T-helper 17 cell (primary cell): ENCODE data around the gene CD2BP2. TPM values are rescaled to one million over a fixed set of nuclear protein-coding genes. Genes with fewer than 3 reads are reported as not detected.
A peak's percentile ranks its signal among the peaks of the same experiment; 100 is the strongest.

ENCODE experiments used
- ATAC-seq: fragments of 150-1000 bp; cut with Tn5 transposase; 2 replicates; pipeline ENCODE4 v1.10.0; 2021; ENCODE audit warnings: mild to moderate bottlenecking, moderate library complexity
- DNase-seq, 3 donors: peaks; one replicate each; pipeline versions ENCODE4 v3.0.0 to v3.0.0-alpha.2; 2020 to 2021
- H3K9me3 ChIP-seq: one replicate; pipeline ENCODE4 v1.7.0; 2013; ENCODE audit warnings: low read length, mild to moderate bottlenecking; ENCODE audit not compliant: control insufficient read depth, poor library complexity, severe bottlenecking
- H3K27ac Mint-ChIP-seq: one replicate; pipeline ENCODE4 v1.8.0; 2022; ENCODE audit warnings: mild to moderate bottlenecking, moderate library complexity, mixed read lengths
- H3K27me3 Mint-ChIP-seq: one replicate; pipeline ENCODE4 v1.8.0; 2022; ENCODE audit warnings: mixed read lengths
- H3K36me3 Mint-ChIP-seq: one replicate; pipeline ENCODE4 v1.8.0; 2022; ENCODE audit warnings: low read depth, mixed read lengths
- H3K4me1 Mint-ChIP-seq: one replicate; pipeline ENCODE4 v1.8.0; 2022; ENCODE audit warnings: mild to moderate bottlenecking, mixed read lengths
- H3K4me3 Mint-ChIP-seq: one replicate; pipeline ENCODE4 v1.8.0; 2022; ENCODE audit warnings: mild to moderate bottlenecking, moderate library complexity, mixed read lengths
- total RNA-seq, 4 donors: library from RNA in 2 of 4; stranded (reverse) in 2 of 4; gene quantifications; one replicate each; pipeline ENCODE4 v1.2.3 and lab custom pipeline; 2022 to 2026

CD2BP2 gene
- total RNA-seq, 2 donors from 2014 or later = 35.5 to 44.8 TPM

DNA sequence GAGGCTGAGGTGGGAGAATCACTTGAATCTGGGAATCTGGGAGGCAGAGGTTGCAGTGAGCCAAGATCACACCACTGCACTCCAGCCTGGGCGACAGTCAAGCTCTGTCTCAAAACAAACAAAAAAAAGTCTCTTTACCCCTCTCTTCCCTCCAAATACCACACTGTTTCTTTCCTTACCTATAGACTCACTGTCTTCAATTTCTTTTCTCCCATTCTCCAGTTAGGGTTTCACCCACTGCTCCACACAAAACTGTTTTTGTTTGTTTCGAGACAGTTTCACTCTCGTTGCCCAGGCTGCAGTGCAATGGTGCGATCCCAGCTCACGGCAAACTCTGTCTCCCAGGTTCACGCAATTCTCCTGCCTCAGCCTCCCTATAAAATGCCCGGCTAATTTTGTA is 6.1 kb upstream of the CD2BP2 start:
- no peaks in the 10 kb centered on the region for H3K27me3 Mint-ChIP-seq

DNA sequence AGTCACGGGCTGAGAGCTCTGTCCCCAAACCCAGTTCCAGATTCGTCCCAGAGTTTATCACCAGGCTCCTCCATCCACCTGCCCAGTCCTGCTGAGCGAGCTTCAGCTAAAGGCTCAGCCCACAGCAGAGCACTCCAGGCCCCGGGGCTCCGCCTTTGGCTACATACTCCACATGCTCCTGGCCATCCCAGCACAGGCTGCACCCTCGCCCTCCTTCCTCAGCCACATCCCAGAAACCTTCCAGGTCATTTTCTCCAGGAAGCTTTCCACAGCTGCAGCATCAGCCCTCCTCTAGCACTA is 4.7 kb upstream of the CD2BP2 start:
- ATAC-seq (no peak), DNase-seq (no peak)
- Mint-ChIP-seq H3K4me1 (peaks cover 24% of the 10 kb centered on the region), H3K4me3 (no peak overlapping the region), H3K36me3 (peaks cover 11% of the 10 kb centered on the region), H3K27ac (no peak overlapping the region), H3K27me3 (no peaks in the 10 kb centered on the region)
- no peaks in the 10 kb centered on the region for H3K9me3 ChIP-seq

More for the DNA sequence above, 6.1 kb upstream of the CD2BP2 start:
- Mint-ChIP-seq H3K36me3 (peaks cover 15% of the 10 kb centered on the region), H3K27ac (peak overlapping the region; percentile 75), H3K4me1 (peaks cover 16% of the 10 kb centered on the region), H3K4me3 (no peak overlapping the region)
- no peak for ATAC-seq
- H3K9me3 ChIP-seq = no peaks in the 10 kb centered on the region
- no peak for DNase-seq

DNA sequence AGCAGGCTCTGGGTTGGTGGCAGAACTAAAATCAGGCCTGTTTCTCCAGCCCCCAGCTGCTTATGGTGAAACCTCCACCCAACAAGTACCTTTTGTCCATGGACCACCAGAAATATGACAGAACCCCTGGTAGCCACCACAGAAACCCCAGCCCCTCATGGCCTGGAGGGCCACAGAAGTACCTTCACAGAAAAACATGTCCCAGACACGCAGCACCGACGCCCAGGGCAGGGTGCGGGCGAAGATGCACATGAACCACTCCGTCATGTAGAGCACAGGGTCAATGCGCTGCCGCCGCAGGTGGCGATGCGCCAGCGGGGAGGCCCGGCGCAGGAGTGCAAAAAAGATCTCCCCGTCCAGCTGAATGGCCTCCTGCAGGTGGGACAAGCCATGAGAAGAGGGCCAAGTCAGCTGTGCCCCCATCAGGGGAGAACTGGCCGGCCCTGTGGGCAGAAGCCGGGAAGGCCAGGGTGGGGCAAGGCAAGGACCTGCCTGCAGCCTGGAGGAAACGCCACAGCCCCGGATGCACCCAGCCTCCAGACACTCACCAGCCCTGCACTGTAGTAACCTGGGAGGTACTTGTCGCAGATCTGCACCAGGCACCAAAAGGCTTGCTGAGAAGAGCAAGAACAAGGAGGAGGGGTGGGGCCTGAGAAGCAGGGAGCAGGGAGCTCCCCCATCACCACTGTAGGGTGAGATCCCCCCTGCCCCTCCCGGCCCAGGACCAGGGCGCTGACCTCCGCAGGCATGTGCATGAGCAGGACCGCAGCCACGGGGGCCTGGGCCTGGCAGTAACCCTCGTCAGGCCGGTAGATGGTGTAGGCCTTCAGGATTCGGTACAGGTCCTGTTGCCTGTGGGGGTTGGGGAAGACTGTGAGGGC is 4.1 kb upstream of the CD2BP2 start:
- Mint-ChIP-seq H3K36me3 (peaks cover 11% of the 10 kb centered on the region), H3K27ac (no peak overlapping the region), H3K27me3 (no peaks in the 10 kb centered on the region), H3K4me3 (no peak overlapping the region), H3K4me1 (peaks cover 29% of the 10 kb centered on the region)
- no peak for DNase-seq
- H3K9me3 ChIP-seq = no peaks in the 10 kb centered on the region
- no peak for ATAC-seq

DNA sequence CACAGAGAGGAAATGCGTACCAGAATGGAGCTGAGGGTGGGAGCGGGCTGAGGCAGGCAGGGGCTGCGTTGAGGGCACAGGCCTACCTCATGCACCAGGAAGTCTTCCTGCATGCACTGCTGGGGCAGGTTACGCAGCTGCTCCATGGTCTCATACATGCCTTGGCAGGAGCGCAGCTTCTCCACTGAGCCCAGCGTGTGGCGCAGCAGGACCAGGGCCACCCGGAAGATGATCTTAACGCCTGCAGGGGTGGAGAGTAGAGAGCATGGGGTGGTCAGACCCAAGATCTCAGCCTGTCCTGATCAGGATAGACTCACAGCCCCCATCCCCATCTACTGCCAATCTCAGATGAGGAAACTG is 3.4 kb upstream of the CD2BP2 start:
- DNase-seq (no peak), ATAC-seq (no peak)
- H3K4me3 Mint-ChIP-seq = no peak overlapping the region
- H3K27me3 Mint-ChIP-seq = no peaks in the 10 kb centered on the region
- no peak overlapping the region for H3K27ac Mint-ChIP-seq
- peaks cover 32% of the 10 kb centered on the region for H3K4me1 Mint-ChIP-seq
- H3K36me3 Mint-ChIP-seq = peaks cover 11% of the 10 kb centered on the region
- H3K9me3 ChIP-seq = no peaks in the 10 kb centered on the region

DNA sequence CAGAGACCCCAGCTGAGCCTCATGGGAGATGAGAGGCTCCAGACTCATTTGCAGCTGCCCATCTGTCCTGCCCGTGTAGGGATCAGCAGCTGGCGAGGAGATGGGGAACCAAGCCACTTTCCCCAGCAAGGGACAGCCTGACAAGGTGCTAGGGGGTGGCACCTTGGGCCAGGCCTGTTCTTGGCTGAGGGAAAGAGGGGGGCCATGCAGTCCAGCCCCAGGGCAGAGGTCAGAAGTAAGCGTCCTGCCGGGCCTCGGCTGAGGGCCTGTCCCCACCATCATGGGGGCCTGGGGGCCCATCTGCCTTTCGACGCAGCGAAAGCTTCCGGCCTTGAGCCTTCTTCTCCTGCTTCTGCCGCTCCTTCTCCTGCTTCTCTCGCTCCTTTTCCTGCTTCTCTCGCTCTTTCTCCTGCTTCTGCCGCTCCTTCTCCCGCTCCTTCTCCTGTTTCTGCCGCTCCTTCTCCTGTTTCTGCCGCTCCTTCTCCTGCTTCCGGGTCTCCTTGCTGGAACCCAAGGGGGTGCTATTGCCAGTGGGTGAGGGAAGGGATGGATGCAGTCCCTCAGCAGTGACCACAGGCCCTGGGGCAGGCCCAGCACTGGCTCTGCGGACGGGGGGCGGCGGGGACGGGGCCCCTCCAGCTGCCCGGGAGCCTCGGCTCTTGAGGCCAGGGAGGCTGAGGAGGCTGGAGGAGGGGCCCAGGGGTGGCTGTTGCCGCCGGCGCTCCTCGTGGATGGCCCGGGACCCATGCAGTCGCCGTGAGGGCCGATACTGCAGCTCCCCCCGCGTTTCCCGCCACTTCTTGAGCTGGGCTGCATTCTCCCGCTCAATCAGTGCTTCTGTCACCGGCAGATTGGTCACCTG is 2.8 kb upstream of the CD2BP2 start:
- peaks cover 28% of the 10 kb centered on the region for H3K4me1 Mint-ChIP-seq
- H3K27me3 Mint-ChIP-seq = no peaks in the 10 kb centered on the region
- H3K36me3 Mint-ChIP-seq = peaks cover 8% of the 10 kb centered on the region
- no peak overlapping the region for H3K4me3 Mint-ChIP-seq
- H3K9me3 ChIP-seq = no peaks in the 10 kb centered on the region
- ATAC-seq = no peak
- no peak overlapping the region for H3K27ac Mint-ChIP-seq
- DNase-seq = no peak

- H3K4me1 Mint-ChIP-seq = peaks cover 28% of the 10 kb centered on the region
- DNase-seq (no peak), ATAC-seq (no peak)
- H3K9me3 ChIP-seq = no peaks in the 10 kb centered on the region
- peak overlapping the region; percentile 96 for H3K27ac Mint-ChIP-seq
- H3K36me3 Mint-ChIP-seq = peaks cover 4% of the 10 kb centered on the region
- no peak overlapping the region for H3K4me3 Mint-ChIP-seq
- H3K27me3 Mint-ChIP-seq = no peaks in the 10 kb centered on the region
Measured at GRCh38 chr16:30357085-30357714, 2.1 kb upstream of the CD2BP2 start.

- H3K9me3 ChIP-seq = no peaks in the 10 kb centered on the region
- ATAC-seq = peak; percentile 20
- H3K4me1 Mint-ChIP-seq = peaks cover 28% of the 10 kb centered on the region
- peak overlapping the region; percentile 97 for H3K4me3 Mint-ChIP-seq
- peaks cover 4% of the 10 kb centered on the region for H3K36me3 Mint-ChIP-seq
- H3K27me3 Mint-ChIP-seq = no peaks in the 10 kb centered on the region
- peak overlapping the region; percentile 96 for H3K27ac Mint-ChIP-seq
- no peak for DNase-seq
Measured at GRCh38 chr16:30356401-30357084, 1.4 kb upstream of the CD2BP2 start.

GRCh38 chr16:30355954-30356308 is 823 bp upstream of the CD2BP2 start:
- no peaks in the 10 kb centered on the region for H3K27me3 Mint-ChIP-seq

GRCh38 chr16:30354423-30355143 is 525 bp downstream of the CD2BP2 start:
- no peaks in the 10 kb centered on the region for H3K9me3 ChIP-seq
- DNase-seq (no peak), ATAC-seq (peak; percentile 42)
- Mint-ChIP-seq H3K27ac (peak overlapping the region; percentile 96), H3K4me3 (peak overlapping the region; percentile 97), H3K27me3 (no peaks in the 10 kb centered on the region), H3K36me3 (no peaks in the 10 kb centered on the region), H3K4me1 (peaks cover 30% of the 10 kb centered on the region)

More at GRCh38 chr16:30355954-30356308, 823 bp upstream of the CD2BP2 start:
- peaks cover 4% of the 10 kb centered on the region for H3K36me3 Mint-ChIP-seq
- peak overlapping the region; percentile 96 for H3K27ac Mint-ChIP-seq
- H3K9me3 ChIP-seq = no peaks in the 10 kb centered on the region
- DNase-seq (no peak), ATAC-seq (no peak)
- peaks cover 31% of the 10 kb centered on the region for H3K4me1 Mint-ChIP-seq
- H3K4me3 Mint-ChIP-seq = peak overlapping the region; percentile 97

GRCh38 chr16:30353438-30354129 is 1.5 kb downstream of the CD2BP2 start:
- ATAC-seq = no peak

GRCh38 chr16:30352488-30353401 is 2.4 kb downstream of the CD2BP2 start:
- H3K9me3 ChIP-seq = no peaks in the 10 kb centered on the region
- H3K36me3 Mint-ChIP-seq = no peaks in the 10 kb centered on the region

More at GRCh38 chr16:30353438-30354129, 1.5 kb downstream of the CD2BP2 start:
- DNase-seq = no peak
- Mint-ChIP-seq H3K36me3 (no peaks in the 10 kb centered on the region), H3K4me3 (peak overlapping the region; percentile 97), H3K27ac (peak overlapping the region; percentile 96), H3K27me3 (no peaks in the 10 kb centered on the region), H3K4me1 (peaks cover 31% of the 10 kb centered on the region)
- no peaks in the 10 kb centered on the region for H3K9me3 ChIP-seq

More at GRCh38 chr16:30352488-30353401, 2.4 kb downstream of the CD2BP2 start:
- no peak for ATAC-seq
- H3K27me3 Mint-ChIP-seq = no peaks in the 10 kb centered on the region
- H3K4me3 Mint-ChIP-seq = no peak overlapping the region
- peaks cover 31% of the 10 kb centered on the region for H3K4me1 Mint-ChIP-seq
- peak overlapping the region; percentile 19 for H3K27ac Mint-ChIP-seq
- DNase-seq = no peak
